ENCODE results near the gene SPAG16.
"Not testable (repeated sequence)": the region's sequence is repeated elsewhere in the genome, so short reads cannot be mapped to it uniquely, and the experiment has no call there.

Gene SPAG16

DNA sequence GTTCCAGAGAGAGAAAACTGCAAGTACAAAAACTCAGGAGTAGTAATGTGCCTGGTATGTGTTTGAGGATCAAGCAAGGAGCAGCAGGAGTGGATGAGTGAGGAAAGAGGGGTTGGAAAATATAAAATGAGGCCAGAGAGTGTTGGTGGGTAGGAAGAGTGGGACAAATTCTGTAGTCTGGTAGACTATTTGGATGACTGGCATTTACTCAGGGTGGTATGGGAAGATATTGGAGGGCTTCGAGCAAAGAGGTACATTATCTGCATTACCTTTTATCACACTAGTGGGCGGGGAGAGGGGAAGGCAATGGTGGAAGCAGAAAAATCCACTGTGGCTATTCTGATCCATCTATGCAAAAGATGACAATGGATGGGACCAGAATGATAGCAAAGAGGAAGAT is 744.9 kb downstream of the SPAG16 start:
- DNase-seq, result no peak

DNA sequence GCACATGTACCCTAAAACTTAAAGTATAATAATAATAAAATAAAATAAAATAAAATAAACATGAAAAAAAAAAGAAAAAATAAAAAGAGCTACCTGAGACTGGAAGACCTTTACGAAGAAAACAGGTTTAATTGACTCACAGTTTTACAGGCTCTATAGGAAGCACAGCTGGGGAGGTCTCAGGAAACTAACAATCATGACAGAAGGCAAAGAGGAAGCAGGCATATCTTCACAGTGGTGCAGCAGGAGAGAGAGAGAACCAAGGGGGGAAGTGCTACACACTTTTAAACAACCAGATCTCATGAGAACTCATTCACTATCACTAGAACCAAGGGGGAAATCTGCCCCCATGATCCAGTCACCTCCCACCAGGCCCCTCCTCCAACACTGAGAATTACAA is 747.3 kb downstream of the SPAG16 start:
- no peak for DNase-seq

DNA sequence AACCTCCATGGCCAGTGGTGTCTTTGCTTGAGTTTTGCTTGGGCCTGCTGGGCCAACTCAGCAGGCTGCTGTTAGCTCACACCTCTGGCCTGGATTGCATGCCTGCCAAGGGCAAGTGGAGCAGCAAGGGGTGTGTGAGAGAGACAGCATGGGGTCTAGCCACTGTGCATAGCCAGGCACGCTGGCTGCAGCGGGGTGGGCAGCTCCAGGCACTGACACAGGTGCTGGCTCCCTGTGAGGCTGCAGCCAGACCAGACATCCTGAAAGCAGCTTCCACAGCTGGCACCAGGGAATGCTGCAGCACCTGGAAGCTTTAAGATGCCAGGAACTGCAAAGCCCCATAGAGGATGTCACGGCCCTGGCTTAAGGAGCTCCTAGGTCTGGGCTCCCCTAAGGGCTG is 750.2 kb downstream of the SPAG16 start:
- no peak for DNase-seq

DNA sequence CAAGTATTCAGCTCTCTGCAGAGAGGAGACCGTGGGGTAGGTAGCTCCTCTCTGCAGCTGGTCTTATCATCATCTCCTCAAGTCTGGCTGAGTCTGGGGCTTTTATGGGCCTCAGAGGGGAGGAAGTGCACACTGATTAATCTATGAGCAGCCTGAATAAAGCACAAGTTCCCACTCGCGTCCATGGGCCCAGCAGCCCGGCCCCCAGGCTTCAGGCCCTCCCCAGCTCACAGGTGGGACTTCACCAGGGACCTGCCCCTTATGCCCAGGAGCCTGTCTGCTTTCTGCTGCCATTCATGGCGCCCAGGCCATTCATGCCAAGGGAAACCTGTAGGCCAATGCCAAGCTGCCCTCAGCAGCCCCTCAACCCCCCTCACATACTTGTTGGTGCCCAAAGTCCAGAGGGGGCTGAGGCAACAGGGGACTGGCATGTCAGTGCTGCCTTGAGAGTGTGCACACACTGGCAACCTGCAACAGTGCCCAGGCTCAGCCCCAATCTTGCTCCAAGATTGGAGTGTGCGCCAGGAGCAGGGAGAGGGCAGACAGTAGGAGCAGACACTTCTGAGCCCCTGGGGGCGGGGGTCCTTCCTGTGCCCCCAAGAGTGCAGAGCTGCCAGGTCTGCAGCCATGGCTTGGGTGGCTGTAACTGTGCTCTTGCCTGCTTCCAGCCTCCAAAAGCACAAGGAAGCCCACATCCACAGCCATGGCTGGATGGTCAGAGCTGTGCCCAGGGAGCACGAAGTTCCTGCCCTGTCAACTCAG is 751.0 kb downstream of the SPAG16 start:
- no peak for DNase-seq

DNA sequence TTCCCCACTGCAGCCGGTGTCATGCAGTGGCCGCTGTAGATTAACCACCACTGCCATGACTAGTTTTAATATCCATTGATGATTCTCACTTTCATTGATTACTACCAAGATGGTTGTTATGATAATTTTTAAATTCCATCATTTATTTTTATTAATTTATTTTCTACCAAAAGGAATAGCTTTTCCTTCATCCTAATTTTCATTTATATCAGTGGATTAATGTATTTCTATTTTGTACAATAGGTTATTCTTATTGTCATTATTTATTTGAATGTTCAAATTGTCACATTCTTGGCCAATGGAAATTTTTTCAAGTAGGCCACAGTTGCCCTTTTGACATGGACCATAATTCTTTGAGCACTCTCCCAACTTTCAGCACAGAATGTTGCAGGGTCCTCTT is 751.7 kb downstream of the SPAG16 start:
- no peak for DNase-seq

DNA sequence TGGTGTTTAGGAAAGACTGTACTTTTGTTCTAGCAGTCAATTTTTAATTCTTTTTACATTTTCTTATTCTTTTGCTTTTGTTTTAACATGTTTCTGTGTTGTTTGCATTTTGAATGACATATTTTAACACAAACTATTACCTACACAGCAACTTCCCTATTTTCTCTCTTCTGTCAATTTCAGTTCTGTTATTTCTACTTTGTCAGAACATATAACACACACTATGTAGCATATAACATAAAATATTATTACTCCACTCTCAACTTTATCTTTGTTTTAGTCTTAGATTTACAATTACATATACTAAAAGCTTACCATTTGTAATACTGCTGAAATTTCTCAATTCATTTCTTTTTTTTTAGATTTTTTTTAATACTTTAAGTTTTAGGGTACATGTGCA is 753.9 kb downstream of the SPAG16 start:
- DNase-seq, result no peak

DNA sequence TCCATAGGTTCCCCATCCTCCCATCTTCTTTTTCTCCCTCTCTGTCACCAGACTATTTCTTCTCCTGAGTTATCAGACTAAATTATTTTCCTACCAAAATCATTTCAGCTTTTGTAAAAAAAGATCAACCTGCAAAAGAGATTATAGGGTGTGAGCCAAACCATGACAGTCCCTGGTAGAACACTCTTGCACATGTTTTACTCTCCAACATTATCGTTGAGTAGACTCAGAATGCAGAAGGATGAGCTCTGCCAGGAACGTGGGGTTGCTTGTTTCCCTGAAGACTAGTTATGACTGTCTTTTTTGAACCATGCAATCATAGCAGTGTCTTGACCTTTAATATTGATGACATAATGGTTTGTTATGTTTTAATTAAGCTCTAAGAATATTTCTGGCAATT is 766.5 kb downstream of the SPAG16 start:
- no peak for DNase-seq

DNA sequence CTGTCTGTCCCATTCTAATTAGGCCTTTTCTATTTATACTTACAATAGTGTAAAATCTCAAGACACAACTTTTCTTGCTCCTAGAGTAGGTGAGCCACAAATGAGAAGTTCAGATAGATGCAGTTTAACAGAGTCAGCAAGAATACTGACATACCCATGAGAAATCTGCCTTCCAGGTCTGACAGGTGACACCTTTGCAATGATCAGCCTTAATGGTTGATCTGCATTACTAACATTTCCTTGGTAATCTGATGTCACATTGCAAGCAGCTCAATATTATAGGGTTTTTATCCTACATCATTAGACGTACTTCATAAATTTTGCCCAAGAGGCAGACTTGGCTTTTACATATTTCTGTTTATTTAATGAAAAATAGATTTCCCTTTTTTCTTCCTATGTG is 767.3 kb downstream of the SPAG16 start:
- no peak for DNase-seq

DNA sequence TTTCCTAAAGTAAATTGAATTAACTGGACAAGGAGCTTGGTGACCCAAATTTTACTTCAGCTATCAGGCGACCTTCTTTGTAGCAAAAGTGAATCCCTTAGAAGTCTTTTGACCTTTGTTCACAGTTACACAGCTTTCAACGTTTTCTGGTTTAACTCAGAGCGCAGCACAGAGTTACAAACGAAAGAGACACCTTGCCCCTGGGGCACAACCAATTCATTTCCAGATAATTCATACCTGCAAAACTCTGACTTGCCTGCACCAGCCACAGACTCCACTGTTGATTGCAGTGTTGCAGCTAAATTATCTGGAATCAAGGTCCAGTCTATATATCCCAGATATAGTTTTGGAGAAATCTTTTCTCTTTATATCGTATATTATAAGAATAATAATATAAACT is 768.0 kb downstream of the SPAG16 start:
- no peak for DNase-seq

DNA sequence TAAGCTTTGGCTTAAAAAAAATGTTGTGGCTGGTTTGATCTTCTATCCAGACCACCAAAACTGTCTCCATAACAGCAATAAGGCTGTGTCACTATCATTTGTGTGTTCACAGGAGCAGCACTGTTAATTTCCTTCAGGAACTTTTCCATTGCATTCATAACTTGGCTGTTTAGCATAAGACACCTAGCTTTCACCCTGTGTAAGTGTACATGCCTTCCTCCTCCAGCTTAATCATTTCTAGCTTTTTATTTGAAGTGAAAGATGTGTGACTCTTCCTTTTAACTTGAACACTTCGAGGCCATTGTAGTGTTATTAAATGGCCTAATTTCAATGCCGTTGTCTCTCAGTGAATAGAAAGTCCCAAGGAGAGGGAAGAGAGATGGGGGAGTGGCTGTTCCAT is 773.7 kb downstream of the SPAG16 start:
- DNase-seq, result no peak

DNA sequence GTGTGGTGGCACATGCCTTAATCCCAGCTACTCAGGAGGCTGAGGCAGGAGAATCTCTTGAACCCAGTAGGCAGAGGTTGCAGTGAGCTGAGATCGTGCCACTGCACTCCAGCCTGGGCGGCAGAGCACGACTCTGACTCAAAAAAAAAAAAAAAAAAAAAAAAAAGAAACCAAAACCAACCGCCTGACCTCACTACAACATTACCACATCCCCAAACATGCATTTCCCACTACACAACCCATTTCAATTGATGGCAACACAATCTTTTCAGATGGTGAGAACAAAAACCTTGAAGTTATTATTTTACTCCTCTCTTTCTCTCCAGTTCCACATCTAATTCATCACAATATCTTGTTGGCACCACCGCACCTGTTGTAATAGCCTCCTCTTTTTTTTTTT is 778.0 kb downstream of the SPAG16 start:
- not testable (repeated sequence) for DNase-seq

DNA sequence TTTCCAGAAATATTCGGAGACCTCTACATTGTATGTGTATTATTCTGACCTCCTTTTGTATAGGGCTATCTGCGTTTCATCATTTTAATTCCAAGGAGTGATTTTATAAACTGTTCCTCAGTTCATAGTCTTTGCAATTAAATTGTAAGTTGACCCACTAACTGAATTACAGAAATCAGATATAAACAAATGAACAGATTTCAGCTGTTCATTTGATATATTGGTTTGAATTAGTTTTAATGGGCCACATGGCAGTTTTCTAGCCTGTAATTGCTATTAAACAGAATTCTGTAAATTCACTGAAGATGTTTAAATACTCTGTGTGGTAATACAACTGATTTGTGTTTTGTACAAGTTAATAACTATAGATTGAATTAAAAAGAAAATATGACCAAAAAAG is 780.2 kb downstream of the SPAG16 start:
- DNase-seq, result no peak

DNA sequence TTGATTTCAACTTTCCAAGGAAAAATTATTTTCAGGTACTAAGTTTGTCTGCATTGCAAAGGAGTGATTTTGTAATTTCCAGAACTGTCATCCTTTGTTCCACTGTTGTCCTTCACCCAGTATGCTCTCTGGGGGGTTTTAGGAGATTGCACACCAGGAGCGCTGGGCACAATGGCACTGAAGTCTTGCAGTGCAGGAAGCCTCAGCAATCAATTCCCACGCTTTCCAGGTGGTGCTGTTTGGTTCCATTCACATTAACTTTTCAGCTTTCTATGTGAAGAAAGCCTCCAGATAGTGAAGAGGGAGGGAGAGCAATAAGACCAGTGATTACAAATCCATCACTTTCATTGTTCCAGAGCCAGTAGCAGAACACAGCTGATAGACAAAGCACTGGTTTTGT is 782.6 kb downstream of the SPAG16 start:
- no peak for DNase-seq

DNA sequence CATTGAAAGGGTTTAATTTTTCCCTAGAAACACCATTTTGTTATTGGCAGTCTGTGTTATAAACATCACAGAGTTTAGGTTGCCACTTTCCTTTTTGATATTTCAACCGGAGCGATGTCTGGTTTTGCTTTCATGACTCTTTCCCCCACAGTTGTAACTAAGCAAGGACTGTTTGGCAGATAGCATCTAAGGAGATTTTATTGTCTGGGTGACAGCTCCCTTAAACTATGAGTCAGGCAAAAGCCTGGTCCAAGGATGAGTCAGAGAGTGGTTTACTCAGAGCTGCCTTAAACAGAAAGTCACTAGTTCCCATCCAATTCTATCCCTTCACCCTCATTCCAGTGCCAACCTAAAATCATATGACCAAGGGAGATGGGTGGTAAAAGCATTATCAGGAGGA is 785.0 kb downstream of the SPAG16 start:
- DNase-seq, result no peak

DNA sequence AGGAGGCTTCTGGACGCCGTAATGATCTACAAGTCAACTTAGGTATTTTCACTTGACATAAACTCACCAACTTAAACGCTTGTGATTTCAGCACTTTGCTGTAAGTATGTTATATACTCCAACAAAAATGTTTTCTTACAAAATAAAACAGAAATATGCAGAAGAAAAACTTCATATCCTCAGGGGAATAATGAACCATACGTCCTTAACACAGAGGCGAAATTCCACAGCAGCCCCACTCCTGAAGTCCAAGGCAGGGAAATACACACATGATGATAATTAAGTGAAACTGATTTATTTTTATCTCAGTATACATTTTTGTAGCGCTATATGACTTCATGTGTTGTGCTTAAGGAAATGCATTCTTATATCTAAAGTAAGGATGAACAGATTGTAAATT is 791.2 kb downstream of the SPAG16 start:
- DNase-seq, result no peak

DNA sequence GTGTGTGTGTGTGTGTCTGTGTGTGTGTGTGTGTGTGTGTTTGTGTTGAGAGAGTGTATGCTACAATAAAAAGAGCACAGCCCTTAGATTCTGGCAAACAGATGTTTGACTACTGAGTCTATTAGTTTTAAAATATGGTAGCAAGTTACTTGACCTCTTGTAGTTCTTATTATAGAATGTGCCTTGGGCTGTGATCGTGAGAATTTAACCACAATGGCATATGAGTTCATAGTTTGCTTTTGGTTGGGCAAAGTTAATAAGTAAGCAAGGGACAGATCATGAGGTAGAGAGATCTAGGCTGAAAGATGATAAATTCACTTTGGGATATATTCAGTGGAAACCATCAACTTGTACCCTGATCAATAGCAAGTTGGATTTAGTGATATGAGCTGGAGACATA is 792.3 kb downstream of the SPAG16 start:
- no peak for DNase-seq

DNA sequence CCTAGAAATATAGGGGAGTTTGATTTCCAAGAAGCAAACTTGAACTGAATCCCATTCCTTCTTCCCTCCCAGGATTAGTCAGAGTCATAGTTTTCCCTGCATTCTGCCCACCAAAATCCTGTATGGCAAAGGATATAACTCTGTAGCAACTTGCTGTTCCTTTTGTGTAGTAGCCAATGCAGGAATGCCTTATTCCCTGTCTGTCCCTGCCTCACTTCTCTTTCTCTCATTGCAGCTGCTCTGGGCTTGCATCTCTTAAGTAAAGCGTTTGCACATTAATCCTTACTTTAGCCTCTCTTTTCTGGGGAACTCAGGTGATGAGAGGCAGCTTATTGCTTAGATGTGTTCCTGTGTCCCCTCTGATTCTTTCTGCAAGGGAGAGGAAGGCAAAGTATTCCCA is 793.5 kb downstream of the SPAG16 start:
- DNase-seq, result no peak

DNA sequence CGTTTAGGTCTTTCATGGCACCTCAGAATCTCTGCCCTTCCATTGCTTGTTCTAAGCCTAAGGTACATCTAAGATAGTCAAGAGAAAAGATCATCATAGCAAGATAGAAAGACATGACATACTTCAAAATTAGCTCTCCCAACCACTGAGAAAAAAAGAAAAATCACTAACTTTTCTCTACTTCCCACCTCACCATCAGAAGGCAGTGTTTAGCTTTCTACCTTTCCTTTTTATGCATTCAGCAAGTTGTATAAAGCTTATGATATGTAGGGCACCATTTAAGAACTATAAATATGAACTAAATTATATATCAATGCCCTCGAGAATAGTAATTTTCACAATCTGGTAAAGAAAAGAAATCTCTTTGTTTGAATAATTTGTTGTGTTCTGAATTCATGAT is 794.8 kb downstream of the SPAG16 start:
- no peak for DNase-seq

DNA sequence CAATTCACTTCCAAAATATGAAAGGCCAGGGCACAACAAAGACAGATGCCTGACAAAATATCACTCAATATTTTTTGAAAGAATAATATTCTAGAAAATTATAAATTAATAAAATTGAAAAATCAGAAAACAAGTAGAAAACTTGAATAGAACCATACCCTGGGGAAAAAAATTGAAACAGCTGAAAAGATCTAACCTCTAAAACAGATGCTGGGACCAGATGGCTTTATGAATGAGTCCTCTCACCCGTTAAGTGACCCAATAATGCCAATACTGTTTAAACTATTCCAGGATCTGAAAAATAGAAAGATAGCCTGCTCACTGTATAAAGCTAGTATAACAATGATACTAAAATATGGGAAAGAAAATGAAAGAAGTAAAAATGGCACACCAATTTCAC is 804.3 kb downstream of the SPAG16 start:
- DNase-seq, result no peak

DNA sequence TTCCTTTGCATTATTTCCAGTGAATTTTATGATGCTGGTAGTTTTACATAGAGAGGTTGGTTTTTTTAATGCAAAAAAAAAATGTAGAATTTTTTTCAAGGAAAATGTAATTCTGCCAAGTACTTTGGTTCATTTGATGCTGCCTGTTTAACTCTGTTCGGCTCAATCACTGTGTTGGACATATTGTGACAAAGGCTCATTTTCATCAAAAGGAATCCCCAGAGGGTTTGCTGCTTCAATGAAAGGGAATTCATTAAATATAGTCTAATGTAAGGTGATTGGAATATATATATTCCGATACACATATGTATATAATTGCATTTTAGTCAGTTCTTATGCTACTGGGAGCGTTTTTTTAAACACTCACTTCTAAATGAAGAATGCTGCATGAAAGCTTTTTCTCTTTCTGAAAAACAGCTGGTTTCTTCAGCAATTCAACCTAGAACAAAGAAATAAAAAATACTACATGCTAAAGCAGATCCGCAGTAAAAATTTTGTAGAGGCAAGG is 812.0 kb downstream of the SPAG16 start:
- DNase-seq, result no peak

DNA sequence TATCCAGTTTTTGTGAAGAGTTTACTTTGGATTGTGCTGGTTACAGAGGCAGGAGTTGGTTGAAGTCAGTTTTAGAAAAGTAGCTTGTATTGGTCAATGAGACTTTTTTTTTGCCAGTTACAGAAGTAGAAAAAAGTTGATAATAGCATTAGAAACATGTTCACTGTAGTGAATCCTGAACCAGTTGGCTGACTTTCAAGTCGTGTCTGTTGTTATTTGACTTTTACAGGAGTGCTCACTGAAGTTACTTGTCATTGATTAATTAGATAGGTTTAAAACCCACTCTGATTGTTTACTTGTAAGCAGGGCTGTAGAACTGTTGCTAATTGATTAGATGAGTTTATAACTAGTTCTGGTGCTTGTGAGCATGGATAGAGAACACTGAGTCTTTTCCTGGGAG is 814.5 kb downstream of the SPAG16 start:
- DNase-seq, result no peak

DNA sequence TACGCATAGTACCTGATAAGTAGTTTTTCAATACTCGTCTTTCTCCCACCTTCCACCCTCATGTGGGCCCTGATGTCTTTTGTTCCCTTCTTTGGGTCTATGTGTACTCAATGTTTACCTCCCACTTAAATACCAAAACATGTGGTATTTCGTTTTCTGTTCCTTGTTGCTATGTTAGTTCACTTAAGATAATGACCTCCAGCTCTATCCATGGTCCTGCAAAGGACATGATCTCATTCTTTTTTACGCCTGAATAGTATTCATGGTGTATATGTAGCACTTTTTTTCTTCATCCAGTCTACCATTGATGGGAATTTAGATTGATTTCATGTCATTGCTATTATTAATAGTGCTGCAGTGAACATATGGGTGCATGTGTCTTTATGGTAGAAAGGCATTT is 816.2 kb downstream of the SPAG16 start:
- DNase-seq, result no peak

DNA sequence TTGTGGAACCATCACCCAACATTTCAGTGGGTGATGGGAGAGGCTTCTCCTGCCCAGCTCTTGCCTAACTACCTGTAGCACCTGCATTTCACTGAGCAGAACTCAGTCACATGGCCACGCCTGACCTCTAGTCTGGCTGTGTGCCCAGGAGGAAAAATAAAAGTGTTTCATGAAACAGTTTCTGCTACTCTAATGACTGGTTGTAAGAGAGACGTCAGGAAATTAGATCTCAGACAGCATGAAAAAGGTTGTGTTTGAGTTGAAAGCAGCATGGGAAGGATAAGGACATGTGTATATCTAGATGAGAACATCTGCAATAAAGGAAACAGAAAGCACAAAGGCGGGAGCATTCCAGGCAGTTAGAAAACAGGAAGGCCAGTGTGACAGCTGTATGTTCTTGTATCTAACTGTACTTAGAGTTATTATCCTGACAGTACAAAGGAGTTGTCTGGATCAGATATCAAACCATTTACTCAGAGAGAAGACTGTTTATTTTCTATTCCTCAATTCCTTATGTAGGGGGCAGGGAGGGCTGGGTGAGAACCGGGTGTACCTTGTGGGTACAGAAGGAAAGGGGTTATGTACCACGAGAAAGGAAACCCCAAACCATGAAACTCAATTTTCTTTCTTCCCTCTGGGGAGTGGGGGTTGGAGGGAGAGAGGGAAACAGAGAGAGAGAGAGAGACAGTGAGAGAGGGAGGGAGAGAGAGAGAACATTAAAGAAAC is 819.2 kb downstream of the SPAG16 start:
- no peak for DNase-seq

DNA sequence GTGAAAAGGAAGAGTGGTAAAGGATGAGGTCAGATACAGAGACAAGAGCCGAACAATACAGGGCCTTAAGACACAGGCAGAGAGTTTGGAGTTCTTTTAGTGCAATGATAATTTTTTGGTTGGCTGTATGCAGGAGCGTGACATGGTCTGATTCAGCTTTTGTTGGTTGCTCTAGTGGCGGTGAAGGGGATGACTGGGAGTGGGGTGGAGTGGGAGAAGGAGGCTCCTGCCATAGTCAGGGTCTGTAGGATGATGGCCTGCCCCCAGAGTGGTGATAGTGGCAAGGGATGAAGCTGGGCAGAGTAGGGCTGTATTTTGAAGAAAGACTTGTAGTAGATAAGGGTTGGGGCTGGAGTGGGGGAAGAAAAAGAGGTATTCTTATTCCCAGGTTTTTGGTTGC is 820.0 kb downstream of the SPAG16 start:
- no peak for DNase-seq

DNA sequence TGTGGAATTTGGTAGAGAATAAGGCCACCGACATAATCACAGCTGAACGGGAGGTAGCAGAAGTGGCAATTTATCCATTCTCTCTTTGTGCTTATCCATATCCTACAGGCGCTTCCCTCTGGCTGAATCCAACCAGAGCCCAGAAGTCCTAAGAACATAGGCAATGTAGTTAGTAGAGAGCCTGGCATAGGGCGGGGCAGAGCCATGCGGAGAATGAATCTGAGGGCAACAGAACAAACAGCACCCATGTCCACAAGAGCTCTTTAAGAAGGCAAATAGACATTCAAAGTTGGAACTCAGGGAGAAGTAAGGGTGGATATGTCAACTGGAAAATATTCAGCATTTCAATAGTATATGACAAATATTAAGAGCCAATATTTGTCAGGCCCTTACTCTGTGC is 820.7 kb downstream of the SPAG16 start:
- no peak for DNase-seq
